Endothelial cell of umbilical vein (primary cell): Measurements from ENCODE around the gene MOXD1.

Experiments
- POLR2A ChIP-seq: IDR thresholded peaks from 2 replicates; pipeline ENCODE4 v1.6.1; 2012; ENCODE audit warnings: low read depth, mild to moderate bottlenecking, control low read depth, low read length
- TF ChIP-seq, protein P1 (sequence below), 2 donors: IDR thresholded peaks; 1 replicate in 1 of 2; 2 replicates in 1 of 2; pipeline ENCODE4 v1.5.1; 2011; ENCODE audit warnings: low read length in 2 of 2, mild to moderate bottlenecking in 2 of 2, moderate library complexity in 2 of 2, control low read depth in 1 of 2, inconsistent platforms in 1 of 2, low read depth in 1 of 2; ENCODE audit not compliant: insufficient read depth in 1 of 2; ENCODE audit errors: extremely low read depth in 1 of 2

DNA sequence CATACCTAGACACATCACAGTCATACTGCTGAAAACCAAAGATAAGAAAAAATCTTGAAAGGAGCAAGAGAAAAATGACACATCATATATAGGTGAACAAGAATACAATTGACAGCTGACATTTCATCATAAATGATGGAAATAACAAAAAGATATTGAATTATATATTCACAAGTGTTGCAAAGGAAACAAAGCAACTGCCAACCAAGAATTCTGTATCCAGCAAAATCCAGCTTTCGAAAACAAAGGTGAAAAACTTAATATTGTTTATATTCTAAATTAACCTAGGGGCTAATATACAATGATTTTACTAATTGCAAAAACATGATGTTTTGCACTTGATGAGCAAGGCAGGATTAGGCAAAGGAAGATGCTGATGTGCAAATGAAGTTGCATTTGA is 84.3 kb downstream of the MOXD1 start:
- TF ChIP-seq, protein P1, sequence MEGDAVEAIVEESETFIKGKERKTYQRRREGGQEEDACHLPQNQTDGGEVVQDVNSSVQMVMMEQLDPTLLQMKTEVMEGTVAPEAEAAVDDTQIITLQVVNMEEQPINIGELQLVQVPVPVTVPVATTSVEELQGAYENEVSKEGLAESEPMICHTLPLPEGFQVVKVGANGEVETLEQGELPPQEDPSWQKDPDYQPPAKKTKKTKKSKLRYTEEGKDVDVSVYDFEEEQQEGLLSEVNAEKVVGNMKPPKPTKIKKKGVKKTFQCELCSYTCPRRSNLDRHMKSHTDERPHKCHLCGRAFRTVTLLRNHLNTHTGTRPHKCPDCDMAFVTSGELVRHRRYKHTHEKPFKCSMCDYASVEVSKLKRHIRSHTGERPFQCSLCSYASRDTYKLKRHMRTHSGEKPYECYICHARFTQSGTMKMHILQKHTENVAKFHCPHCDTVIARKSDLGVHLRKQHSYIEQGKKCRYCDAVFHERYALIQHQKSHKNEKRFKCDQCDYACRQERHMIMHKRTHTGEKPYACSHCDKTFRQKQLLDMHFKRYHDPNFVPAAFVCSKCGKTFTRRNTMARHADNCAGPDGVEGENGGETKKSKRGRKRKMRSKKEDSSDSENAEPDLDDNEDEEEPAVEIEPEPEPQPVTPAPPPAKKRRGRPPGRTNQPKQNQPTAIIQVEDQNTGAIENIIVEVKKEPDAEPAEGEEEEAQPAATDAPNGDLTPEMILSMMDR (IDR thresholded peaks at IDR 0.05; ENCODE audit: extremely low read depth in 1 of 2, insufficient read depth in 1 of 2, low read depth in 1 of 2, low read length in 2 of 2) = no peak
- TF ChIP-seq POLR2A = no peak
